H1 (cell line): ENCODE data around the gene TPD52L2. TPM values are rescaled to one million over a fixed set of nuclear protein-coding genes. Genes with fewer than 3 reads are reported as not detected.

Experiments used
- CHD7 ChIP-seq: fragments of 300-600 bp; sonication (generic); IDR thresholded peaks from 2 replicates; pipeline ENCODE4 v1.7.1; 2012; ENCODE audit warnings: low read length, moderate library complexity, mild to moderate bottlenecking, inconsistent platforms; ENCODE audit not compliant: insufficient replicate concordance
- RNF2 ChIP-seq: fragments of 200-900, 300-1000 bp; sonication (generic); IDR thresholded peaks from 2 replicates; pipeline ENCODE4 v1.7.1; 2016; ENCODE audit warnings: borderline replicate concordance, low read depth, mild to moderate bottlenecking, antibody characterized with exemption, low read length; ENCODE audit not compliant: poor library complexity, severe bottlenecking; ENCODE audit errors: missing control alignments
- polyA plus RNA-seq, 7 experiments: library from polyadenylated mRNA; depleted of rRNA in 3 of 7; stranded (reverse) in 5 of 7; unstranded in 2 of 7; fragments of >200 nt in 5 of 7; fragments of 200-250 nt in 2 of 7; gene quantifications; 1 replicate in 5 of 7; 2 replicates in 1 of 7; 4 replicates in 1 of 7; pipeline versions ENCODE4 v1.2.1 to v1.2.3, GENCODE V29; 2011 to 2013; ENCODE audit warnings: missing spikeins in 2 of 7, mixed read lengths in 2 of 7
- total RNA-seq: library from RNA; stranded (reverse); fragmentation: NEBNext Ultra II Directional; extraction: Animal tissue kit (Norgen Biotek cat#: 25700); gene quantifications from 2 replicates; pipeline ENCODE4 v1.2.1, GENCODE V29; 2021

The TPD52L2 gene
- total and polyA plus RNA-seq, 2 of the 8 experiments (the other 6 are each of a cell fraction or from before 2014, with no cell fraction given), result 77.1 to 80.2 TPM

GRCh38 chr20:63822276-63822696 lies 42.8 kb upstream of the TPD52L2 start (continued):
- TF ChIP-seq CHD7 (no peak), RNF2 (no peak)
- TF ChIP-seq, all 59 proteins: peak for 0
